Astrocyte (in vitro differentiated cells and primary cell): Measurements from ENCODE around the gene RTL10. TPM values are rescaled to one million over a fixed set of nuclear protein-coding genes. Genes with fewer than 3 reads are reported as not detected.
"Not testable (repeated sequence)": the region's sequence is repeated elsewhere in the genome, so short reads cannot be mapped to it uniquely, and the experiment has no call there.

Source experiments
- DNase-seq: peaks from one replicate; pipeline ENCODE4 v3.0.0-alpha.2; 2010; ENCODE audit warnings: low read depth
- FAIRE-seq: peaks from 2 replicates; lab custom pipeline; 2011; peaks lifted over from hg19 to GRCh38; lab: Jason Lieb, UNC
- H2AFZ ChIP-seq: 2 replicates; pipeline ENCODE4 v1.6.0; 2012; ENCODE audit warnings: low read depth, low read length, inconsistent platforms
- H3K27ac ChIP-seq: 2 replicates; pipeline ENCODE4 v1.5.1; 2011; ENCODE audit warnings: low read depth, low read length, inconsistent platforms
- H3K27me3 ChIP-seq: 2 replicates; pipeline ENCODE4 v1.6.0; 2011; ENCODE audit warnings: low read length, inconsistent platforms; ENCODE audit not compliant: insufficient read depth
- H3K36me3 ChIP-seq: 2 replicates; pipeline ENCODE4 v1.5.1; 2011; ENCODE audit warnings: low read length, inconsistent platforms; ENCODE audit not compliant: insufficient read depth
- H3K4me1 ChIP-seq: 2 replicates; pipeline ENCODE4 v1.5.1; 2011; ENCODE audit warnings: low read length, inconsistent platforms; ENCODE audit not compliant: insufficient read depth
- H3K4me2 ChIP-seq: 2 replicates; pipeline ENCODE4 v1.6.0; 2012; ENCODE audit warnings: low read length, inconsistent platforms
- H3K4me3 ChIP-seq: 2 replicates; pipeline ENCODE4 v1.5.1; 2011; ENCODE audit warnings: low read depth, mild to moderate bottlenecking, low read length, inconsistent platforms; ENCODE audit not compliant: insufficient read depth
- H3K79me2 ChIP-seq: 2 replicates; pipeline ENCODE4 v1.6.0; 2012; ENCODE audit warnings: mild to moderate bottlenecking, low read length, inconsistent platforms; ENCODE audit not compliant: insufficient read depth
- H3K9ac ChIP-seq: 2 replicates; pipeline ENCODE4 v1.6.0; 2012; ENCODE audit warnings: mild to moderate bottlenecking, low read length, inconsistent platforms
- H3K9me3 ChIP-seq: 2 replicates; pipeline ENCODE4 v1.5.1; 2012; ENCODE audit warnings: low read depth, mild to moderate bottlenecking, low read length, inconsistent platforms; ENCODE audit not compliant: insufficient read depth
- H4K20me1 ChIP-seq: 2 replicates; pipeline ENCODE4 v1.6.0; 2012; ENCODE audit warnings: low read length, inconsistent platforms; ENCODE audit not compliant: insufficient read depth
- H3K27ac Mint-ChIP-seq: one replicate; pipeline ENCODE4 v1.8.0; 2021; ENCODE audit warnings: mild to moderate bottlenecking, mixed read lengths; ENCODE audit not compliant: unreplicated experiment
- H3K27me3 Mint-ChIP-seq: one replicate; pipeline ENCODE4 v1.8.0; 2021; ENCODE audit warnings: low read depth, mixed read lengths; ENCODE audit not compliant: unreplicated experiment
- H3K36me3 Mint-ChIP-seq: one replicate; pipeline ENCODE4 v1.8.0; 2021; ENCODE audit warnings: low read depth, mixed read lengths; ENCODE audit not compliant: unreplicated experiment
- H3K4me1 Mint-ChIP-seq: one replicate; pipeline ENCODE4 v1.8.0; 2021; ENCODE audit warnings: low read depth, mixed read lengths; ENCODE audit not compliant: unreplicated experiment
- H3K4me3 Mint-ChIP-seq: one replicate; pipeline ENCODE4 v1.8.0; 2021; ENCODE audit warnings: mild to moderate bottlenecking, moderate library complexity, mixed read lengths; ENCODE audit not compliant: unreplicated experiment
- H3K9me3 Mint-ChIP-seq: one replicate; pipeline ENCODE4 v1.8.0; 2021; ENCODE audit warnings: mild to moderate bottlenecking, mixed read lengths; ENCODE audit not compliant: unreplicated experiment
- CTCF ChIP-seq: IDR thresholded peaks from 2 replicates; pipeline ENCODE4 v1.5.1; 2011; ENCODE audit warnings: low read depth, mild to moderate bottlenecking, inconsistent platforms, low read length, moderate library complexity; ENCODE audit not compliant: insufficient read depth
- EZH2 ChIP-seq: IDR thresholded peaks from 2 replicates; pipeline ENCODE4 v1.6.1; 2012; ENCODE audit warnings: mild to moderate bottlenecking, low read length, inconsistent platforms; ENCODE audit not compliant: insufficient read depth
- total RNA-seq: library from RNA; stranded (reverse); gene quantifications from 2 replicates; pipeline ENCODE4 v1.2.1, GENCODE V29; 2021

The RTL10 gene
- total RNA-seq, 1 donor from 2014 or later: 43.0 TPM

DNA sequence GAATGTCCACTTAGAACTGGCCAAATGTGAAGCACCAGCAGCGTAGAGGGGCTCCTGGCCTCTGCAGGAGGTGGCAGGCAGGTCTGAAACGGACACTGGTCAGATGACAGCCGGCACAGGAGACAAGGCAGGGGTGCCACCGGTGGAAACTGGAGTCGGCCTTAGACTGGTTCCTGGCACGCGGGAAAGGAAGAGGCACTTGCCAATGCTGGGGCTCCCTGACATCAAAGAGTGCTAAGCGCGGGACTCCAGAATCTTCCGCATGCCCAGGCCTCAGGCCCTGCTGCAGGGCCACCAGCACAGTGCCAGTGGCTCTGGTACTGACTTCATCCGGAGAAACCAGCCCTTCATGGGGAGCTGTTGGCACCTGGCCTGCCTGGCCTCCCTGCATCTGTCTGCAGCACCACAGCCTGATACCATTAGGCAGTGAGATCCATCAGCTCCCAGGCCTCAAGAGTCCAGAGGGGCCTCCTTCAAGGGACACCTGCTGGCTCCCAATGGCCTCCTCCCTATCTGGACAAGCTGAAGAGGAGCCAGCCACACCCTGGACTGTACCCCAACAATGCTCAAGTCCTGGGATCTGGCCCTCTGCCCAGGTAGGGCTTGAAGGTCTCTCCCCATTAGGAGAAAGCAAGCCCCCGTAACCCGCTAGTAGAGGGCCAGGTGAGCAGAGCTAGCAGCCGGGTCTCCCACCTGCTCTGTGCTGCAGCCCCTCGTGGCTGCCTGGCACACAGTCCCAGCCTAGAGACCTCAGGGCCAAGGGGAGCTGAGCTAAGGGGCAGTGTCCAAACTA, 29.7 kb upstream of the RTL10 start:
- Histone ChIP-seq H3K9ac (no peak overlapping the region), H3K79me2 (peaks cover 9% of the 10 kb centered on the region), H3K27me3 (no peaks in the 10 kb centered on the region), H2AFZ (no peak overlapping the region), H3K4me1 (peaks cover 37% of the 10 kb centered on the region), H3K27ac (no peak overlapping the region), H4K20me1 (no peaks in the 10 kb centered on the region), H3K36me3 (no peaks in the 10 kb centered on the region), H3K4me2 (no peak overlapping the region), H3K9me3 (no peaks in the 10 kb centered on the region), H3K4me3 (no peak overlapping the region)
- TF ChIP-seq CTCF (no peak), EZH2 (no peak)
- peaks cover 27% of the 10 kb centered on the region for H3K4me1 Mint-ChIP-seq
- H3K27ac Mint-ChIP-seq: no peak overlapping the region
- peaks cover 1% of the 10 kb centered on the region for H3K36me3 Mint-ChIP-seq
- DNase-seq (no peak), FAIRE-seq (no peak)
- no peaks in the 10 kb centered on the region for H3K9me3 Mint-ChIP-seq
- H3K27me3 Mint-ChIP-seq: no peaks in the 10 kb centered on the region
- H3K4me3 Mint-ChIP-seq: no peak overlapping the region

- H3K9me3 ChIP-seq, H3K4me2 ChIP-seq, H2AFZ ChIP-seq, H3K36me3 ChIP-seq, H3K79me2 ChIP-seq, H3K9ac ChIP-seq, H4K20me1 ChIP-seq, H3K9me3 Mint-ChIP-seq, H3K36me3 Mint-ChIP-seq, H3K27ac ChIP-seq, H3K4me3 ChIP-seq, H3K4me3 Mint-ChIP-seq, H3K27me3 Mint-ChIP-seq, H3K27me3 ChIP-seq, H3K27ac Mint-ChIP-seq, FAIRE-seq, DNase-seq: not testable (repeated sequence)
- peaks cover 31% of the 10 kb centered on the region for H3K4me1 Mint-ChIP-seq
- H3K4me1 ChIP-seq: peaks cover 37% of the 10 kb centered on the region
These were observed 28.8 kb upstream of the RTL10 start for GRCh38 chr22:19883446-19883845.

DNA sequence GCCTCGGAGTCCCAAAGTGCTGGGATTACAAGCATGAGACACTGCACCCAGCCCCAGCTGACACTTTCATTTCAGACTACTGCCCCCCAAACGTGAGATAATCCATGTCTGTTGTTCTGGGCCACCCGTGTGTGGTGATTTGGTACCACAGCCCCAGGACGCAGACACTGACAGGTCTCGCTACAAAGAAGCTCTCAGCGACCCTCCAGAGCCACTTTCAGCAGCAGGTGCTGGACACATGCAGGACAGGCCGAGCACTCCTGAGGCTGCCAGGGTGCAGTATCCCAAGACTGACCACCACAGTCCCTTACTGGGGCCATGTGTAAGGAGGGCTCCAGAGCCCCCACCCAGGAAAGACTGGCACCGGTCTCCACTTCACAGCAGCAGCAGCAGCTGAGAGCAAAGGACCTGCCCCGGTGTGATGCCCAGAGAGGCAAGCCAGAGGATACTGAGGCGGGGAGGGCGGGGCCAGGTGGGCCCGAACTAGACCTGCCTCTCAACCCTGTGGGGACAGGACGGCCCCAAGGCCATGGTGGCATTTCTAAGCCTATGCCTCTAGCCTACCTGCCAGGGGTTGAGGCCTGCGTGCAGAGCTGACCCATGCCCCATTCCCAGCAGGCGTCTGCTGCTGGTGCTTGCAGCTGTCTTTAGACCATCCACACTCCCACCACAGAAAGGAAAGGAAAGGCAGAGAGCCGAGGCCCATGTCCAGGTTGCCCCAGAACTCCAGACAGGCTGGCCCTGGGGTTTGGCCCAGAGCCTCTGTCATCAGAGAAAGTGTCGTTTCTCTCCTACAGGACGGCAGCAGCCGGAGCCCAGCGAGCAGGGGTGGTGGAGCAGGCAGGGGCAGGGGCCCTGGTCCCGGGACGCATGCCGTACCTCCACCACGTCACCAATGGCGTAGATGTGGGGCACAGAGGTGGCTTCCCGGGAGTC, 28.0 kb upstream of the RTL10 start:
- peak overlapping the region; percentile 70 for H3K9ac ChIP-seq
- H3K9me3 ChIP-seq: no peaks in the 10 kb centered on the region
- no peaks in the 10 kb centered on the region for H3K27me3 ChIP-seq
- FAIRE-seq (no peak), DNase-seq (no peak)
- peaks cover 42% of the 10 kb centered on the region for H3K4me1 ChIP-seq
- Mint-ChIP-seq H3K27me3 (no peaks in the 10 kb centered on the region), H3K36me3 (peaks cover 1% of the 10 kb centered on the region), H3K4me3 (no peak overlapping the region), H3K4me1 (peaks cover 34% of the 10 kb centered on the region), H3K9me3 (no peaks in the 10 kb centered on the region), H3K27ac (peak overlapping the region; percentile 100)
- peak overlapping the region; percentile 82 for H3K4me2 ChIP-seq
- TF ChIP-seq CTCF (no peak), EZH2 (no peak)
- no peaks in the 10 kb centered on the region for H4K20me1 ChIP-seq
- H3K4me3 ChIP-seq: no peak overlapping the region
- no peak overlapping the region for H2AFZ ChIP-seq
- H3K27ac ChIP-seq: peak overlapping the region; percentile 86
- H3K36me3 ChIP-seq: no peaks in the 10 kb centered on the region
- peaks cover 9% of the 10 kb centered on the region for H3K79me2 ChIP-seq
